Ovary (tissue), 9 donors: ENCODE data around the gene FPR3. TPM values are rescaled to one million over a fixed set of nuclear protein-coding genes. Genes with fewer than 3 reads are reported as not detected.

Experiments
- DNase-seq, 5 donors: peaks; one replicate each; pipeline ENCODE4 v3.0.0-alpha.2; 2019 to 2020
- H3K27ac ChIP-seq, 2 donors: fragments of 200-600 bp; one replicate each; pipeline versions ENCODE4 v1.5.1 to v1.8.0; 2019 to 2022
- H3K27me3 ChIP-seq: fragments of 200-600 bp; one replicate; pipeline ENCODE4 v1.8.0; 2022
- H3K36me3 ChIP-seq: fragments of 200-600 bp; sonication (generic); one replicate; pipeline ENCODE4 v1.5.1; 2019
- H3K4me1 ChIP-seq: one replicate; pipeline ENCODE4 v1.8.1; 2013; ENCODE audit warnings: mild to moderate bottlenecking, moderate library complexity; ENCODE audit not compliant: insufficient read depth
- H3K4me3 ChIP-seq: fragments of 200-600 bp; sonication (generic); one replicate; pipeline ENCODE4 v1.5.1; 2017
- H3K9me3 ChIP-seq, 2 donors: fragments of 200-600 bp in 1 of 2; sonication (generic) in 1 of 2; one replicate each; pipeline versions ENCODE4 v1.5.1 to v1.8.1; 2013 to 2019; ENCODE audit warnings: mild to moderate bottlenecking in 1 of 2, moderate library complexity in 1 of 2
- EP300 ChIP-seq: sonication (generic); formaldehyde crosslinking; IDR thresholded peaks from one replicate; pipeline ENCODE4 v1.6.1; 2017; ENCODE audit warnings: antibody characterized with exemption
- POLR2A ChIP-seq: fragments of 450-650 bp; IDR thresholded peaks from one replicate; pipeline ENCODE4 v1.6.1; 2017; ENCODE audit warnings: antibody characterized with exemption, mild to moderate bottlenecking, moderate library complexity
- WGBS, 3 donors: extraction: QIAGEN DNeasy Blood & Tissue Kit in 1 of 3; methylation state at CpG; one replicate each; pipeline versions ENCODE4 v1.1.5 to v1.1.7; 2013 to 2017; 5-methylcytosine and 5-hydroxymethylcytosine counted together
- intact Hi-C, 4 donors: fragments of 100-400 bp; cut with DNase I; formaldehyde crosslinking; loops; one replicate each; pipeline versions ENCODE4 v1.11.0 to v1.15.1; 2022 to 2023
- polyA plus RNA-seq, 2 donors: library from polyadenylated mRNA; stranded (reverse); fragments of 200-250 nt in 1 of 2; fragments of 350-450 nt in 1 of 2; fragmentation: Illumina TruSeq in 1 of 2; extraction: RNeasy Lipid Tissue Mini Kit (QIAGEN cat#74804) in 1 of 2; gene quantifications; one replicate each; pipeline ENCODE4 v1.2.3, GENCODE V29; 2013 to 2014
- total RNA-seq, 7 donors: library from RNA; depleted of rRNA in 2 of 7; stranded (reverse); fragments of >200 nt in 2 of 7; fragmentation: NEBNext Ultra II Directional in 3 of 7; extraction: Animal tissue kit (Norgen Biotek cat#: 25700) in 3 of 7; gene quantifications; one replicate each; pipeline versions ENCODE4 v1.1.0 to v1.2.4, GENCODE V29; 2016 to 2023
- TF ChIP-seq, protein P1 (sequence below), 3 donors: fragments of 450-650 bp in 2 of 3; fragments of 200-600 bp in 1 of 3; IDR thresholded peaks; one replicate each; pipeline versions ENCODE4 v1.5.1 to v1.8.0; 2016 to 2022; ENCODE audit warnings: antibody characterized with exemption in 3 of 3, mild to moderate bottlenecking in 1 of 3
- donor health status: DM: no; HTN: no; CAD: no; lungs with moderate emphysema.
- donor health status: DM: no; HTN: no; CAD: no.
- donor health status: Bipolar disorder and iron deficiency.
- donor health status: DM: yes; HTN: yes; CAD: no.
- donor health status: DM: no; HTN: no; CAD: no.
- donor health status: DM: yes; HTN: yes; CAD: no.

The FPR3 gene
- total and polyA plus RNA-seq, 9 donors, result 1.5 to 20.5 (median 3.5) TPM

- intact Hi-C loops, result no loop called here
- Histone ChIP-seq H3K4me3 (no peak overlapping the region), H3K27ac (no peak overlapping the region), H3K27me3 (no peaks in the 10 kb centered on the region), H3K36me3 (no peaks in the 10 kb centered on the region), H3K4me1 (no peaks in the 10 kb centered on the region), H3K9me3 (peaks cover 0 to 48% of the 10 kb centered on the region in 2 donors)
- no peak for DNase-seq
- WGBS, 3 donors, result 95 to 100% (median 96%) methylated on average over 2 of the region's 2 CpGs
- TF ChIP-seq, protein P1, sequence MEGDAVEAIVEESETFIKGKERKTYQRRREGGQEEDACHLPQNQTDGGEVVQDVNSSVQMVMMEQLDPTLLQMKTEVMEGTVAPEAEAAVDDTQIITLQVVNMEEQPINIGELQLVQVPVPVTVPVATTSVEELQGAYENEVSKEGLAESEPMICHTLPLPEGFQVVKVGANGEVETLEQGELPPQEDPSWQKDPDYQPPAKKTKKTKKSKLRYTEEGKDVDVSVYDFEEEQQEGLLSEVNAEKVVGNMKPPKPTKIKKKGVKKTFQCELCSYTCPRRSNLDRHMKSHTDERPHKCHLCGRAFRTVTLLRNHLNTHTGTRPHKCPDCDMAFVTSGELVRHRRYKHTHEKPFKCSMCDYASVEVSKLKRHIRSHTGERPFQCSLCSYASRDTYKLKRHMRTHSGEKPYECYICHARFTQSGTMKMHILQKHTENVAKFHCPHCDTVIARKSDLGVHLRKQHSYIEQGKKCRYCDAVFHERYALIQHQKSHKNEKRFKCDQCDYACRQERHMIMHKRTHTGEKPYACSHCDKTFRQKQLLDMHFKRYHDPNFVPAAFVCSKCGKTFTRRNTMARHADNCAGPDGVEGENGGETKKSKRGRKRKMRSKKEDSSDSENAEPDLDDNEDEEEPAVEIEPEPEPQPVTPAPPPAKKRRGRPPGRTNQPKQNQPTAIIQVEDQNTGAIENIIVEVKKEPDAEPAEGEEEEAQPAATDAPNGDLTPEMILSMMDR (IDR thresholded peaks at IDR 0.05), result no peak
Measured at GRCh38 chr19:51861870-51862622, 67.1 kb downstream of the FPR3 start.

DNA sequence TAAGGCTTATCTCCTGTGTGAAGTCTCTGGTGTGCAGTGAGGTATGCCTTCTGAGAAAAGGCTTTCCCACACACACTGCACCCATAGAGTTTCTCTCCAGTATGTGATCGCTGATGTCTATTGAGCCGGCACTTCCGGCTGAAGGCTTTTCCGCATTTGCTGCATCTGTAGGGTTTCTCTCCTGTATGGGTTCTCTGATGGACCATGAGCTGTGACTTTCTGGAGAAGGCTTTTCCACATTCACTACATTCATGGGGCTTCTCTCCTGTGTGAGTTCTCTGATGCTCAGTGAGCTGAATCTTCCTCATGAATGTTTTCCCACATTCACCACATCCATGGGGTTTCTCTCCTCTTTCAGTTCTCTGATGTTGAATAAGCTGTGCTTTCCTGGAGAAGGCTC is 78.1 kb downstream of the FPR3 start:
- WGBS, 3 donors, result 96 to 100% (median 97%) methylated on average over 4 of the region's 4 CpGs
- TF ChIP-seq, protein P1 (IDR thresholded peaks at IDR 0.05), result no peak
- no peak for TF ChIP-seq EP300
- no peak for TF ChIP-seq POLR2A
- Histone ChIP-seq H3K9me3 (peaks cover 0 to 74% of the 10 kb centered on the region in 2 donors), H3K4me1 (no peaks in the 10 kb centered on the region), H3K27me3 (no peaks in the 10 kb centered on the region), H3K27ac (no peak overlapping the region), H3K36me3 (peaks cover 5% of the 10 kb centered on the region), H3K4me3 (no peak overlapping the region)
- no peak for DNase-seq
- intact Hi-C loops, result no loop called here

Other genes with a start within 250 kb of the FPR3 start
- gene ZNF175, start 223.9 kb upstream of the FPR3 start, total RNA-seq, result 10 to 100 TPM in 5 of 7 donors, 1 to 10 TPM in 2; 4.3 to 17.3 (median 13.1) TPM
- 10 to 100 TPM in 1 of 2 donors, 1 to 10 TPM in 1; 5.4 to 12.3 TPM for gene ZNF175, start 223.9 kb upstream of the FPR3 start, polyA plus RNA-seq
- under 1 TPM in 4 of 7 donors, not detected in 3; 0.13 to 0.69 (median 0.56) TPM for gene SIGLEC5, start 164.8 kb upstream of the FPR3 start, total RNA-seq
- under 1 TPM in 1 of 2 donors, not detected in 1; 0.13 TPM for gene SIGLEC5, start 164.8 kb upstream of the FPR3 start, polyA plus RNA-seq
- gene SIGLEC14, start 148.3 kb upstream of the FPR3 start, total RNA-seq, result 1 to 10 TPM in 3 of 7 donors, under 1 TPM in 3, not detected in 1; 0.11 to 4.1 (median 1.0) TPM
- under 1 TPM in 1 of 2 donors, not detected in 1; 0.27 TPM for gene SIGLEC14, start 148.3 kb upstream of the FPR3 start, polyA plus RNA-seq
- 10 to 100 TPM; 30.3 to 93.2 (median 50.3) TPM for gene SPACA6, start 101.8 kb upstream of the FPR3 start, total RNA-seq
- gene SPACA6, start 101.8 kb upstream of the FPR3 start, polyA plus RNA-seq, result 10 to 100 TPM in 1 of 2 donors, 1 to 10 TPM in 1; 6.4 to 27.4 TPM
- 100 to 1,000 TPM in 1 of 7 donors, 10 to 100 TPM in 3, 1 to 10 TPM in 3; 1.8 to 385 (median 15.3) TPM for gene HAS1, start 71.2 kb upstream of the FPR3 start, total RNA-seq
- gene HAS1, start 71.2 kb upstream of the FPR3 start, polyA plus RNA-seq, result 1 to 10 TPM; 1.0 to 7.5 TPM
- 10 to 100 TPM in 1 of 7 donors, 1 to 10 TPM in 6; 1.8 to 18.2 (median 3.6) TPM for gene FPR1, start 43.3 kb upstream of the FPR3 start, total RNA-seq
- 10 to 100 TPM in 1 of 2 donors, 1 to 10 TPM in 1; 1.1 to 11.0 TPM for gene FPR1, start 43.3 kb upstream of the FPR3 start, polyA plus RNA-seq
- 1 to 10 TPM in 3 of 7 donors, under 1 TPM in 4; 0.23 to 2.4 (median 0.95) TPM for gene FPR2, start 34.0 kb upstream of the FPR3 start, total RNA-seq
- gene FPR2, start 34.0 kb upstream of the FPR3 start, polyA plus RNA-seq, result 1 to 10 TPM in 1 of 2 donors, under 1 TPM in 1; 0.21 to 1.1 TPM
- gene ZNF577, start 92.8 kb downstream of the FPR3 start, total RNA-seq, result 10 to 100 TPM; 18.2 to 33.1 (median 30.0) TPM
- 10 to 100 TPM; 38.9 to 40.6 TPM for gene ZNF577, start 92.8 kb downstream of the FPR3 start, polyA plus RNA-seq
- 10 to 100 TPM in 6 of 7 donors, 1 to 10 TPM in 1; 9.4 to 22.4 (median 21.2) TPM for gene ZNF649, start 109.9 kb downstream of the FPR3 start, total RNA-seq
- gene ZNF649, start 109.9 kb downstream of the FPR3 start, polyA plus RNA-seq, result 10 to 100 TPM; 13.2 to 15.5 TPM
- 1 to 10 TPM; 5.1 to 8.0 (median 5.9) TPM for gene ZNF613, start 132.3 kb downstream of the FPR3 start, total RNA-seq
- 1 to 10 TPM; 4.9 to 7.0 TPM for gene ZNF613, start 132.3 kb downstream of the FPR3 start, polyA plus RNA-seq
- 10 to 100 TPM in 6 of 7 donors, 1 to 10 TPM in 1; 9.2 to 16.6 (median 13.9) TPM for gene ZNF350, start 191.7 kb downstream of the FPR3 start, total RNA-seq
- gene ZNF350, start 191.7 kb downstream of the FPR3 start, polyA plus RNA-seq, result 10 to 100 TPM; 10.4 to 16.6 TPM
- gene ZNF615, start 213.1 kb downstream of the FPR3 start, total RNA-seq, result 10 to 100 TPM in 6 of 7 donors, 1 to 10 TPM in 1; 6.8 to 20.0 (median 15.3) TPM
- 10 to 100 TPM in 1 of 2 donors, 1 to 10 TPM in 1; 9.6 to 11.8 TPM for gene ZNF615, start 213.1 kb downstream of the FPR3 start, polyA plus RNA-seq
- 10 to 100 TPM in 5 of 7 donors, 1 to 10 TPM in 2; 7.0 to 12.7 (median 10.6) TPM for gene ZNF614, start 233.2 kb downstream of the FPR3 start, total RNA-seq
- 1 to 10 TPM; 6.3 to 7.7 TPM for gene ZNF614, start 233.2 kb downstream of the FPR3 start, polyA plus RNA-seq